RWPE2 (cell line): Measurements from ENCODE around the gene PPA2.
"Not testable (repeated sequence)": the region's sequence is repeated elsewhere in the genome, so short reads cannot be mapped to it uniquely, and the experiment has no call there.

Source experiments
- ATAC-seq: fragments of 200-7000 bp; cut with Tn5 transposase; 3 replicates; pipeline ENCODE4 v1.9.1; 2021; ENCODE audit warnings: low read depth
- DNase-seq: peaks from one replicate; pipeline ENCODE4 v3.0.0-alpha.2; 2020; ENCODE audit warnings: low spot score
- H3K27ac ChIP-seq: fragments of 450-650 bp; 2 replicates; pipeline ENCODE4 v1.5.1; 2017; ENCODE audit warnings: mild to moderate bottlenecking; ENCODE audit not compliant: poor library complexity, severe bottlenecking
- H3K27me3 ChIP-seq: fragments of 250-450 bp; sonication (Bioruptor Pico); 2 replicates; pipeline ENCODE4 v1.5.1; 2021; ENCODE audit warnings: mild to moderate bottlenecking, moderate library complexity; ENCODE audit not compliant: insufficient read depth, poor library complexity, severe bottlenecking
- H3K36me3 ChIP-seq: fragments of 250-450 bp; sonication (Bioruptor Pico); 2 replicates; pipeline ENCODE4 v1.5.1; 2020; ENCODE audit warnings: low read depth, mild to moderate bottlenecking, moderate library complexity
- H3K4me1 ChIP-seq: fragments of 250-450 bp; sonication (Bioruptor Pico); 2 replicates; pipeline ENCODE4 v1.5.1; 2021; ENCODE audit warnings: mild to moderate bottlenecking, moderate library complexity; ENCODE audit not compliant: insufficient read depth, poor library complexity, severe bottlenecking
- H3K4me3 ChIP-seq: fragments of 250-450 bp; sonication (Bioruptor Pico); 2 replicates; pipeline ENCODE4 v1.5.1; 2021; ENCODE audit warnings: mild to moderate bottlenecking, moderate library complexity; ENCODE audit not compliant: severe bottlenecking
- H3K9me3 ChIP-seq: fragments of 250-450 bp; sonication (Bioruptor Pico); 2 replicates; pipeline ENCODE4 v1.5.1; 2021; ENCODE audit warnings: mild to moderate bottlenecking, moderate library complexity; ENCODE audit not compliant: severe bottlenecking
- CTCF ChIP-seq: fragments of 450-650 bp; IDR thresholded peaks from one replicate; pipeline ENCODE4 v1.5.1; 2017; ENCODE audit warnings: mild to moderate bottlenecking, moderate library complexity; ENCODE audit not compliant: poor library complexity, severe bottlenecking

Gene PPA2

DNA sequence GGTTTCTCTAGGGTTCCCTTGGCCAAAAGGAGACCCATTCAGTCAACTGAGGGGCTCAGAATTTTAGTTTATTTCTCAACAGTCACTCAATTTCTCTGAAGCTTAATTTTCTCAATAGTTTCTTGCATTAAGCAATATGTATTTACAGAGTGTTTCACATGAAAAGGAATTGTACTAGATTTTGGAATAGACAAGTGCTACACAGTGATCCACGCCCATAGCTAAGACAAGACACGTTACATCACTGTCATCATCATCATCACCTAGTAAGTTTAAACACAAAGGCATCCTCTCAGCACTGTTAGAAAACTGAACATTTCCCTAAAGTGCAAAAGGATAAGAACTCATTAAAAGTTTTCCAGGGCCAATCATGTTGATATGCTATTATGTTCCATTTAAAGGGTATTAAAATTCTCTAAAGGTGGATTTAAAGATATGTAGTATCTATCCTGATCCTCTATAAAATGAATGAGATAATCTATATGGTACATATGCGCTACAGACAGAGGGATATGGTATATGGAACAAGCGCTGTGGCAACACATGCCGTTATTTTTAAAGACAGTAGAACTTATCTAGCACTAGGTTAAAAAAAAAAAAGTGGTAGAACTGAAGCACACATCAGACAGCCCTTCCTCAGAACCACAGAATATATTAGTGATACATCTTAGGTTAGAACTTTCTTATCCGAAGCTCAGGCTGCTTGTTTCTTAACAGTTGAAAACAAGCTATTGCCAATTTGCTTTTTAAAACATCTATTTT, 12.1 kb downstream of the PPA2 start:
- no peak overlapping the region for H3K27ac ChIP-seq
- ATAC-seq (no peak), DNase-seq (no peak)
- H3K9me3 ChIP-seq, result no peaks in the 10 kb centered on the region
- H3K36me3 ChIP-seq, result peaks cover 23% of the 10 kb centered on the region
- TF ChIP-seq CTCF, result no peak
- no peaks in the 10 kb centered on the region for H3K4me1 ChIP-seq
- H3K4me3 ChIP-seq, result no peak overlapping the region
- H3K27me3 ChIP-seq, result no peaks in the 10 kb centered on the region

DNA sequence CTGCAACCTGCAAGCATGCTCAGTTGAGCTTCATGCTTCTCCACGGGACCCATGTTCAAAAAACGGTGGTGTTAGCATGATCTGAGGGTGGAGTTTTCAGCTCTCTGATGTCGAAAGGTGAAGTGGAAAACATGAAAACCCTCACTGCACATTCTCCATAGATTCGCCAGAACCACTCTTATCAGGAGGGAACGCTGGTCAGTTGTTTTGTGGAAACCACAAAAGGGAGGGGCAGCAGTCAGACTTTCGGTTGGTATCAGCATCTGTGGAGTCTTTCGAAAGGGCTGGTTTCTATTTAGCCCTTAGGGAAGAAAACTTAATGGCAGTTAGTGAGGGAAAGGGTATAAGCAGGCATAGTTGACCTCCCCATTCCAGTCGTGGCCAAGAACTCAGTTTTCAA, 12.6 kb downstream of the PPA2 start:
- no peaks in the 10 kb centered on the region for H3K4me1 ChIP-seq
- H3K27me3 ChIP-seq, result no peaks in the 10 kb centered on the region
- no peak for TF ChIP-seq CTCF
- peaks cover 23% of the 10 kb centered on the region for H3K36me3 ChIP-seq
- ATAC-seq, result no peak
- no peak for DNase-seq
- no peak overlapping the region for H3K4me3 ChIP-seq
- no peak overlapping the region for H3K27ac ChIP-seq
- H3K9me3 ChIP-seq, result no peaks in the 10 kb centered on the region

DNA sequence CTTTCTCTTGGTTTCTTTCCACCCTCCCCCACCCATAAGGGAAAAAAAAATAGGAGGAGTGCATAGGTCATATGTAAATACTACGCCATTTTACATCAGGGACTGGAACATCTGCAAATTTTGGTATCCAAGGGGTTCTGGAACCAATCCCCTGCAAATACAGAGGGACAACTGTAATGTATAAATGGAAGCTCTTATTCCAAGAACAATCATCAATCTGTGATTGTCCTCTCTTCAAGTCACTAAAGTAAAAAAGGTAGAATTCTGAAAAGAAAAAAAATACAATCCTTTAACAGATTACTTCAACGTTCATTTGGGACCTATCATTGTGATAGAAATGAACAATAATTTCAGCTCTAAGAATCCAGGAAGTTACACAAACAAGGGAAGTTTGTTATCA, 13.6 kb downstream of the PPA2 start:
- ATAC-seq, result no peak
- TF ChIP-seq CTCF, result no peak
- no peak overlapping the region for H3K27ac ChIP-seq

DNA sequence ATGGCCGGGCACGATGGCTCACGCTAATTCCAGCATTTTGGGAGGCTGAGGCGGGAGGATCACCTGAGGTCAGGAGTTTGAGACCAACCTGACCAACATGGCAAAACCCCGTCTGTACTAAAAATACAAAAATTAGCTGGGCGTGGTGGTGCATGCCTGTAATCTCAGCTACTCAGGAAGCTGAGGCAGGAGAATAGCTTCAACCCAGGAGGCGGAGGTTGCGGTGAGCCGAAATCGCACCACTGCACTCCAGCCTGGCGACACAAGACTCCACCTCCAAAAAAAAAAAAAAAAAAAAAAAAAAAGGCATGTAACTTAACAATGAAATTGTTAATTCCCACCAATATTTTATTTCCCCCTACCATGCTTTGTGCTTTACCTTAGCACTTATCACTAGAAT, 15.3 kb downstream of the PPA2 start:
- peaks cover 34% of the 10 kb centered on the region for H3K36me3 ChIP-seq
- not testable (repeated sequence) for H3K9me3 ChIP-seq, H3K27me3 ChIP-seq, H3K27ac ChIP-seq, ATAC-seq, H3K4me3 ChIP-seq, H3K4me1 ChIP-seq, DNase-seq

More for the DNA sequence above, 13.6 kb downstream of the PPA2 start:
- H3K9me3 ChIP-seq, result no peaks in the 10 kb centered on the region
- H3K36me3 ChIP-seq, result peaks cover 28% of the 10 kb centered on the region
- H3K27me3 ChIP-seq, result no peaks in the 10 kb centered on the region
- no peak overlapping the region for H3K4me3 ChIP-seq
- no peaks in the 10 kb centered on the region for H3K4me1 ChIP-seq
- no peak for DNase-seq

- no peak for TF ChIP-seq CTCF
- no peak overlapping the region for H3K27ac ChIP-seq
- DNase-seq (no peak), ATAC-seq (no peak)
- no peaks in the 10 kb centered on the region for H3K4me1 ChIP-seq
- H3K36me3 ChIP-seq, result peaks cover 39% of the 10 kb centered on the region
- no peaks in the 10 kb centered on the region for H3K9me3 ChIP-seq
- H3K4me3 ChIP-seq, result no peak overlapping the region
- H3K27me3 ChIP-seq, result no peaks in the 10 kb centered on the region
These were observed 15.9 kb downstream of the PPA2 start for GRCh38 chr4:105458001-105458400.
